Measurements from ENCODE around the gene INCA1.
"Not testable (repeated sequence)": the region's sequence is repeated elsewhere in the genome, so short reads cannot be mapped to it uniquely, and the experiment has no call there.

Gene INCA1

GRCh38 chr17:4997302-4998026, at the start of gene INCA1, which contains the start of gene KIF1C:
INCA1 (minus strand) TSS chr17:4997522; CDS start chr17:4994437, 3,085 bp downstream.
KIF1C (plus strand) TSS chr17:4997950; CDS start chr17:5000247, 2,297 bp downstream.
- Histone ChIP-seq H3K4me3 (peak within 1 kb of the TSS; percentile 71 to 95 (median 89)), H3K27ac (peak within 1 kb of the TSS; percentile 52 to 97 (median 90))

- Histone ChIP-seq H3K27ac (peak overlapping the region in 1 of 21 experiments; percentile 14), H3K4me3 (no peak overlapping the region)
These were observed 48.2 kb upstream of the INCA1 start for GRCh38 chr17:5045496-5045895.

GRCh38 chr17:5044630-5045029, 47.3 kb upstream of the INCA1 start:
- no peak overlapping the region for H3K27ac ChIP-seq
- no peak overlapping the region for H3K4me3 ChIP-seq

GRCh38 chr17:5043524-5043923, 46.2 kb upstream of the INCA1 start:
- Histone ChIP-seq H3K27ac (no peak overlapping the region), H3K4me3 (no peak overlapping the region)

GRCh38 chr17:5042157-5043022, 45.1 kb upstream of the INCA1 start:
- no peak overlapping the region for H3K4me3 ChIP-seq
- H3K27ac ChIP-seq: peak overlapping the region in 5 of 21 experiments; percentile 26 to 72 (median 40)

GRCh38 chr17:5035315-5035714, 38.0 kb upstream of the INCA1 start, which contains the start of gene SLC52A1:
SLC52A1 (minus strand) TSS chr17:5035426; CDS start chr17:5034606, 820 bp downstream.
- Histone ChIP-seq H3K4me3 (peak within 1 kb of the TSS; percentile 3 to 45 (median 22)), H3K27ac (peak within 1 kb of the TSS in 4 of 21 experiments; percentile 2 to 71 (median 58))

GRCh38 chr17:5034651-5035050, 37.3 kb upstream of the INCA1 start:
- no peak overlapping the region for H3K27ac ChIP-seq
- peak overlapping the region in 1 of 7 experiments; percentile 45 for H3K4me3 ChIP-seq

- H3K4me3 ChIP-seq: no peak overlapping the region
- H3K27ac ChIP-seq: no peak overlapping the region
These were observed 36.7 kb upstream of the INCA1 start for GRCh38 chr17:5034063-5034462.

- H3K27ac ChIP-seq: no peak overlapping the region
- H3K4me3 ChIP-seq: no peak overlapping the region
These were observed 36.2 kb upstream of the INCA1 start for GRCh38 chr17:5033352-5034015.

- H3K27ac ChIP-seq: peak overlapping the region in 1 of 21 experiments; percentile 81
- no peak overlapping the region for H3K4me3 ChIP-seq
These were observed 35.5 kb upstream of the INCA1 start for GRCh38 chr17:5032865-5033264.

GRCh38 chr17:5031365-5032082, 34.2 kb upstream of the INCA1 start:
- peak overlapping the region; percentile 24 to 49 (median 41) for H3K4me3 ChIP-seq
- H3K27ac ChIP-seq: peak overlapping the region in 19 of 21 experiments; percentile 16 to 85 (median 66)

GRCh38 chr17:5030168-5030567, 32.8 kb upstream of the INCA1 start:
- not testable (repeated sequence) for H3K27ac ChIP-seq, H3K4me3 ChIP-seq

GRCh38 chr17:5027916-5028315, 30.6 kb upstream of the INCA1 start:
- H3K27ac ChIP-seq: no peak overlapping the region
- H3K4me3 ChIP-seq: no peak overlapping the region

- no peak overlapping the region for H3K27ac ChIP-seq
These were observed 30.0 kb upstream of the INCA1 start for GRCh38 chr17:5027299-5027698.

GRCh38 chr17:5024604-5025003, 27.3 kb upstream of the INCA1 start:
- Histone ChIP-seq H3K27ac (no peak overlapping the region), H3K4me3 (no peak overlapping the region)

More at GRCh38 chr17:5027299-5027698, 30.0 kb upstream of the INCA1 start:
- H3K4me3 ChIP-seq: no peak overlapping the region

- Histone ChIP-seq H3K27ac (no peak overlapping the region), H3K4me3 (no peak overlapping the region)
These were observed 26.3 kb upstream of the INCA1 start for GRCh38 chr17:5023588-5024147.

- Histone ChIP-seq H3K27ac (no peak overlapping the region), H3K4me3 (no peak overlapping the region)
These were observed 24.9 kb upstream of the INCA1 start for GRCh38 chr17:5022171-5022711.

- no peak overlapping the region for H3K27ac ChIP-seq
- no peak overlapping the region for H3K4me3 ChIP-seq
These were observed 23.2 kb upstream of the INCA1 start for GRCh38 chr17:5020502-5021023.
